ENCODE measurements around the gene PDE2A.
"Not testable (repeated sequence)": the region's sequence is repeated elsewhere in the genome, so short reads cannot be mapped to it uniquely, and the experiment has no call there.

PDE2A gene

GRCh38 chr11:72573855-72574445 is 100.3 kb downstream of the PDE2A start:
- no peak for DNase-seq

- DNase-seq = peak; percentile 45
Measured at GRCh38 chr11:72573072-72573854, 101.0 kb downstream of the PDE2A start.

GRCh38 chr11:72572540-72572939 is 101.7 kb downstream of the PDE2A start:
- DNase-seq = not testable (repeated sequence)

- DNase-seq = no peak
Measured at GRCh38 chr11:72570893-72571661, 103.1 kb downstream of the PDE2A start.

GRCh38 chr11:72569966-72570892 is 104.0 kb downstream of the PDE2A start:
- DNase-seq = peak; percentile 33

GRCh38 chr11:72568861-72569260 is 105.4 kb downstream of the PDE2A start:
- no peak for DNase-seq

GRCh38 chr11:72562431-72562830 is 111.8 kb downstream of the PDE2A start:
- DNase-seq = no peak

GRCh38 chr11:72561856-72562255 is 112.4 kb downstream of the PDE2A start:
- DNase-seq = no peak

- not testable (repeated sequence) for DNase-seq
Measured at GRCh38 chr11:72560864-72561263, 113.4 kb downstream of the PDE2A start.

GRCh38 chr11:72556433-72556832 is 117.8 kb downstream of the PDE2A start:
- no peak for DNase-seq

- DNase-seq = not testable (repeated sequence)
Measured at GRCh38 chr11:72555014-72555522, 119.2 kb downstream of the PDE2A start.

GRCh38 chr11:72553706-72554105 is 120.5 kb downstream of the PDE2A start:
- peak; percentile 42 for DNase-seq

GRCh38 chr11:72552399-72552910 is 121.8 kb downstream of the PDE2A start:
- no peak for DNase-seq

GRCh38 chr11:72551571-72551970 is 122.7 kb downstream of the PDE2A start:
- no peak for DNase-seq

- no peak for DNase-seq
Measured at GRCh38 chr11:72548463-72548862, 125.8 kb downstream of the PDE2A start.

GRCh38 chr11:72546866-72547265 is 127.4 kb downstream of the PDE2A start:
- no peak for DNase-seq

- no peak for DNase-seq
Measured at GRCh38 chr11:72544589-72544988, 129.6 kb downstream of the PDE2A start.

- no peak for DNase-seq
Measured at GRCh38 chr11:72543849-72544542, 130.2 kb downstream of the PDE2A start.

- no peak for DNase-seq
Measured at GRCh38 chr11:72541257-72541974, 132.8 kb downstream of the PDE2A start.

- DNase-seq = no peak
Measured at GRCh38 chr11:72537051-72537450, 137.2 kb downstream of the PDE2A start.

GRCh38 chr11:72535194-72535547 is 139.1 kb downstream of the PDE2A start:
- DNase-seq = no peak
